Right atrium auricular region (tissue), 2 donors: Measurements from ENCODE around the gene DMBT1. TPM values are rescaled to one million over a fixed set of nuclear protein-coding genes. Genes with fewer than 3 reads are reported as not detected.

Source experiments
- DNase-seq: peaks from one replicate; pipeline ENCODE4 v3.0.0-alpha.2; 2019; ENCODE audit warnings: low spot score
- H3K27ac ChIP-seq, 2 donors: fragments of 200-600 bp; sonication (generic); 1 replicate in 1 of 2; 2 replicates in 1 of 2; pipeline ENCODE4 v1.5.1; 2016 to 2019
- H3K27me3 ChIP-seq, 2 donors: fragments of 200-600 bp; sonication (generic); one replicate each; pipeline versions ENCODE4 v1.5.1 to v1.6.0; 2017 to 2019
- H3K36me3 ChIP-seq: fragments of 200-600 bp; sonication (generic); one replicate; pipeline ENCODE4 v1.5.1; 2016
- H3K4me1 ChIP-seq, 2 donors: fragments of 200-600 bp; sonication (generic); one replicate each; pipeline versions ENCODE4 v1.5.1 to v1.6.0; 2017 to 2019
- H3K4me3 ChIP-seq, 2 donors: fragments of 200-600 bp; sonication (generic); 1 replicate in 1 of 2; 2 replicates in 1 of 2; pipeline ENCODE4 v1.5.1; 2017 to 2019; ENCODE audit warnings: mild to moderate bottlenecking in 1 of 2, moderate library complexity in 1 of 2
- H3K9me3 ChIP-seq, 2 donors: fragments of 200-600 bp; sonication (generic); one replicate each; pipeline ENCODE4 v1.5.1; 2019
- CTCF ChIP-seq, 2 donors: fragments of 200-600 bp; sonication (generic); IDR thresholded peaks; one replicate each; pipeline ENCODE4 v1.5.1; 2019; ENCODE audit warnings: antibody characterized with exemption in 2 of 2
- total RNA-seq, 2 donors: library from RNA; depleted of rRNA; stranded (reverse); fragments of >200 nt; gene quantifications; one replicate each; pipeline ENCODE4 v1.1.0, GENCODE V29; 2016

Gene DMBT1
- total RNA-seq, 2 donors from 2014 or later, result 0.08 TPM; not detected in 1

- no peak overlapping the region for H3K27ac ChIP-seq
- no peak for TF ChIP-seq CTCF (IDR thresholded peaks at IDR 0.05)
- no peak for DNase-seq
- no peaks in the 10 kb centered on the region for H3K9me3 ChIP-seq
- H3K27me3 ChIP-seq, result no peaks in the 10 kb centered on the region
- H3K4me3 ChIP-seq, result no peak overlapping the region
- H3K36me3 ChIP-seq, result no peaks in the 10 kb centered on the region
- H3K4me1 ChIP-seq, result peaks cover 0 to 27% of the 10 kb centered on the region in 2 donors
These were observed 72.0 kb downstream of the DMBT1 start for GRCh38 chr10:122632576-122632975.

GRCh38 chr10:122636953-122637352 lies 76.4 kb downstream of the DMBT1 start:
- H3K9me3 ChIP-seq, result no peaks in the 10 kb centered on the region
- no peaks in the 10 kb centered on the region for H3K27me3 ChIP-seq
- TF ChIP-seq CTCF (IDR thresholded peaks at IDR 0.05), result no peak
- no peak overlapping the region for H3K4me3 ChIP-seq
- DNase-seq, result no peak
- H3K36me3 ChIP-seq, result no peaks in the 10 kb centered on the region
- no peak overlapping the region for H3K27ac ChIP-seq
- peaks cover 0 to 26% of the 10 kb centered on the region in 2 donors for H3K4me1 ChIP-seq

- H3K27me3 ChIP-seq, result no peaks in the 10 kb centered on the region
- no peak for TF ChIP-seq CTCF (IDR thresholded peaks at IDR 0.05)
- no peaks in the 10 kb centered on the region for H3K9me3 ChIP-seq
- no peak overlapping the region for H3K27ac ChIP-seq
- H3K4me1 ChIP-seq, result peaks cover 0 to 22% of the 10 kb centered on the region in 2 donors
- DNase-seq, result no peak
- no peaks in the 10 kb centered on the region for H3K36me3 ChIP-seq
- H3K4me3 ChIP-seq, result no peak overlapping the region
These were observed 76.8 kb downstream of the DMBT1 start for GRCh38 chr10:122637376-122637775.

- Histone ChIP-seq H3K4me3 (no peak overlapping the region), H3K4me1 (peaks cover 0 to 14% of the 10 kb centered on the region in 2 donors), H3K27ac (no peak overlapping the region), H3K9me3 (no peaks in the 10 kb centered on the region), H3K36me3 (no peaks in the 10 kb centered on the region), H3K27me3 (no peaks in the 10 kb centered on the region)
- no peak for DNase-seq
- TF ChIP-seq CTCF (IDR thresholded peaks at IDR 0.05), result no peak
These were observed 77.6 kb downstream of the DMBT1 start for GRCh38 chr10:122638106-122638505.

- no peaks in the 10 kb centered on the region for H3K27me3 ChIP-seq
- no peak for DNase-seq
- no peak for TF ChIP-seq CTCF (IDR thresholded peaks at IDR 0.05)
- no peaks in the 10 kb centered on the region for H3K9me3 ChIP-seq
- no peaks in the 10 kb centered on the region for H3K36me3 ChIP-seq
- no peak overlapping the region for H3K4me3 ChIP-seq
- H3K4me1 ChIP-seq, result peaks cover 0 to 14% of the 10 kb centered on the region in 2 donors
- H3K27ac ChIP-seq, result no peak overlapping the region
These were observed 79.2 kb downstream of the DMBT1 start for GRCh38 chr10:122639801-122640200.

GRCh38 chr10:122640921-122641320 lies 80.4 kb downstream of the DMBT1 start:
- H3K4me1 ChIP-seq, result peaks cover 0 to 14% of the 10 kb centered on the region in 2 donors
- no peak for DNase-seq
- H3K27ac ChIP-seq, result no peak overlapping the region
- H3K27me3 ChIP-seq, result no peaks in the 10 kb centered on the region
- no peak for TF ChIP-seq CTCF (IDR thresholded peaks at IDR 0.05)
- no peaks in the 10 kb centered on the region for H3K36me3 ChIP-seq
- no peak overlapping the region for H3K4me3 ChIP-seq
- no peaks in the 10 kb centered on the region for H3K9me3 ChIP-seq
